Measurements from ENCODE around the gene IQSEC3.

IQSEC3 gene

GRCh38 chr12:125075-125474 is 58.5 kb downstream of the IQSEC3 start:
- Histone ChIP-seq H2AFZ (ENCODE audit: low read depth) (no peak overlapping the region), H4K20me1 (ENCODE audit: insufficient read depth) (no peaks in the 10 kb centered on the region), H3K9ac (no peak overlapping the region), H3K4me2 (no peak overlapping the region), H3K27ac (no peak overlapping the region), H3K27me3 (ENCODE audit: insufficient read depth, low read depth) (peaks cover 17% of the 10 kb centered on the region), H3K36me3 (ENCODE audit: insufficient read depth) (no peaks in the 10 kb centered on the region), H3K4me3 (IDR thresholded peaks at IDR 0.05; ENCODE audit: insufficient read depth, low read depth, low read length) (no peak overlapping the region), H3K79me2 (ENCODE audit: insufficient read depth, low read depth) (no peaks in the 10 kb centered on the region), H3K4me1 (ENCODE audit: low read depth, poor library complexity, severe bottlenecking) (no peaks in the 10 kb centered on the region)
- no peak for TF ChIP-seq CTCF (conservative IDR thresholded peaks at IDR 0.05; ENCODE audit: low read depth, low read length)

GRCh38 chr12:125566-125965 is 59.0 kb downstream of the IQSEC3 start:
- Histone ChIP-seq H4K20me1 (ENCODE audit: insufficient read depth) (no peaks in the 10 kb centered on the region), H3K4me3 (IDR thresholded peaks at IDR 0.05; ENCODE audit: insufficient read depth, low read depth, low read length) (no peak overlapping the region), H3K36me3 (ENCODE audit: insufficient read depth) (no peaks in the 10 kb centered on the region), H3K27me3 (ENCODE audit: insufficient read depth, low read depth) (peaks cover 16% of the 10 kb centered on the region), H3K79me2 (ENCODE audit: insufficient read depth, low read depth) (no peaks in the 10 kb centered on the region), H3K4me2 (no peak overlapping the region), H2AFZ (ENCODE audit: low read depth) (no peak overlapping the region), H3K27ac (no peak overlapping the region), H3K9ac (no peak overlapping the region), H3K4me1 (ENCODE audit: low read depth, poor library complexity, severe bottlenecking) (no peaks in the 10 kb centered on the region)
- TF ChIP-seq CTCF (conservative IDR thresholded peaks at IDR 0.05; ENCODE audit: low read depth, low read length), result no peak

- no peak overlapping the region for H2AFZ ChIP-seq (ENCODE audit: low read depth)
Measured at GRCh38 chr12:128079-128478, 61.5 kb downstream of the IQSEC3 start.

GRCh38 chr12:129001-129400 is 62.4 kb downstream of the IQSEC3 start:
- Histone ChIP-seq H3K36me3 (ENCODE audit: insufficient read depth) (no peaks in the 10 kb centered on the region), H3K4me2 (no peak overlapping the region), H3K9ac (no peak overlapping the region), H3K79me2 (ENCODE audit: insufficient read depth, low read depth) (no peaks in the 10 kb centered on the region), H3K4me3 (IDR thresholded peaks at IDR 0.05; ENCODE audit: insufficient read depth, low read depth, low read length) (no peak overlapping the region), H3K27ac (no peak overlapping the region), H3K4me1 (ENCODE audit: low read depth, poor library complexity, severe bottlenecking) (no peaks in the 10 kb centered on the region), H2AFZ (ENCODE audit: low read depth) (no peak overlapping the region), H4K20me1 (ENCODE audit: insufficient read depth) (no peaks in the 10 kb centered on the region), H3K27me3 (ENCODE audit: insufficient read depth, low read depth) (peaks cover 13% of the 10 kb centered on the region; the same call in 1 of the 2 replicates)
- TF ChIP-seq CTCF (conservative IDR thresholded peaks at IDR 0.05; ENCODE audit: low read depth, low read length), result no peak

More at GRCh38 chr12:128079-128478, 61.5 kb downstream of the IQSEC3 start:
- Histone ChIP-seq H3K4me2 (no peak overlapping the region), H3K27me3 (ENCODE audit: insufficient read depth, low read depth) (peaks cover 13% of the 10 kb centered on the region; the same call in 1 of the 2 replicates), H3K4me1 (ENCODE audit: low read depth, poor library complexity, severe bottlenecking) (no peaks in the 10 kb centered on the region), H3K4me3 (IDR thresholded peaks at IDR 0.05; ENCODE audit: insufficient read depth, low read depth, low read length) (no peak overlapping the region), H4K20me1 (ENCODE audit: insufficient read depth) (no peaks in the 10 kb centered on the region), H3K36me3 (ENCODE audit: insufficient read depth) (no peaks in the 10 kb centered on the region), H3K79me2 (ENCODE audit: insufficient read depth, low read depth) (no peaks in the 10 kb centered on the region), H3K27ac (no peak overlapping the region), H3K9ac (no peak overlapping the region)
- TF ChIP-seq CTCF (conservative IDR thresholded peaks at IDR 0.05; ENCODE audit: low read depth, low read length), result no peak
